ENCODE data around the gene CD3G.

GRCh38 chr11:118295815-118296454 is 48.2 kb upstream of the CD3G start:
- TF ChIP-seq, protein P1, sequence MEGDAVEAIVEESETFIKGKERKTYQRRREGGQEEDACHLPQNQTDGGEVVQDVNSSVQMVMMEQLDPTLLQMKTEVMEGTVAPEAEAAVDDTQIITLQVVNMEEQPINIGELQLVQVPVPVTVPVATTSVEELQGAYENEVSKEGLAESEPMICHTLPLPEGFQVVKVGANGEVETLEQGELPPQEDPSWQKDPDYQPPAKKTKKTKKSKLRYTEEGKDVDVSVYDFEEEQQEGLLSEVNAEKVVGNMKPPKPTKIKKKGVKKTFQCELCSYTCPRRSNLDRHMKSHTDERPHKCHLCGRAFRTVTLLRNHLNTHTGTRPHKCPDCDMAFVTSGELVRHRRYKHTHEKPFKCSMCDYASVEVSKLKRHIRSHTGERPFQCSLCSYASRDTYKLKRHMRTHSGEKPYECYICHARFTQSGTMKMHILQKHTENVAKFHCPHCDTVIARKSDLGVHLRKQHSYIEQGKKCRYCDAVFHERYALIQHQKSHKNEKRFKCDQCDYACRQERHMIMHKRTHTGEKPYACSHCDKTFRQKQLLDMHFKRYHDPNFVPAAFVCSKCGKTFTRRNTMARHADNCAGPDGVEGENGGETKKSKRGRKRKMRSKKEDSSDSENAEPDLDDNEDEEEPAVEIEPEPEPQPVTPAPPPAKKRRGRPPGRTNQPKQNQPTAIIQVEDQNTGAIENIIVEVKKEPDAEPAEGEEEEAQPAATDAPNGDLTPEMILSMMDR (IDR thresholded peaks at IDR 0.05 in 2 of 3, conservative IDR thresholded peaks at IDR 0.05 in 1 of 3; ENCODE audit: insufficient read depth in 2 of 3, low read depth in 1 of 3, low read length in 3 of 3), result peak; percentile 57 to 81 (median 61); a peak in 5 of 6 replicates
- TF ChIP-seq ZNF518B (CRISPR knock-in tag; IDR thresholded peaks at IDR 0.05) (no peak), EZH2 (IDR thresholded peaks at IDR 0.05; ENCODE audit: borderline replicate concordance, low read depth, low read length) (no peak), MTA3 (IDR thresholded peaks at IDR 0.05; ENCODE audit: borderline replicate concordance) (no peak), POLR2AphosphoS5 (IDR thresholded peaks at IDR 0.05; ENCODE audit: control insufficient read depth, insufficient read depth, low read depth, low read length) (no peak), TAF1 (IDR thresholded peaks at IDR 0.05; ENCODE audit: control insufficient read depth, extremely low read depth, insufficient read depth, low read length, severe bottlenecking) (no peak), BMI1 (IDR thresholded peaks at IDR 0.05; ENCODE audit: low read length) (no peak), SRSF9 (IDR thresholded peaks at IDR 0.05; ENCODE audit: borderline replicate concordance, low read depth, low read length) (no peak), TEAD4 (IDR thresholded peaks at IDR 0.05; ENCODE audit: low read length) (no peak), TEAD4 (CRISPR knock-in tag; IDR thresholded peaks at IDR 0.05; ENCODE audit: borderline replicate concordance) (no peak), PHB2 (IDR thresholded peaks at IDR 0.05; ENCODE audit: low read depth) (no peak), CHD2 (IDR thresholded peaks at IDR 0.05; ENCODE audit: low read depth, low read length) (no peak), EP300 (IDR thresholded peaks at IDR 0.05; ENCODE audit: low read length) (no peak), SMARCE1 (IDR thresholded peaks at IDR 0.05) (no peak)
- TF ChIP-seq, protein P2, sequence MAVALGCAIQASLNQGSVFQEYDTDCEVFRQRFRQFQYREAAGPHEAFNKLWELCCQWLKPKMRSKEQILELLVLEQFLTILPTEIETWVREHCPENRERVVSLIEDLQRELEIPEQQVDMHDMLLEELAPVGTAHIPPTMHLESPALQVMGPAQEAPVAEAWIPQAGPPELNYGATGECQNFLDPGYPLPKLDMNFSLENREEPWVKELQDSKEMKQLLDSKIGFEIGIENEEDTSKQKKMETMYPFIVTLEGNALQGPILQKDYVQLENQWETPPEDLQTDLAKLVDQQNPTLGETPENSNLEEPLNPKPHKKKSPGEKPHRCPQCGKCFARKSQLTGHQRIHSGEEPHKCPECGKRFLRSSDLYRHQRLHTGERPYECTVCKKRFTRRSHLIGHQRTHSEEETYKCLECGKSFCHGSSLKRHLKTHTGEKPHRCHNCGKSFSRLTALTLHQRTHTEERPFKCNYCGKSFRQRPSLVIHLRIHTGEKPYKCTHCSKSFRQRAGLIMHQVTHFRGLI (CRISPR knock-in tag; IDR thresholded peaks at IDR 0.05), result no peak
